ENCODE measurements around the gene ZMIZ1.

Gene ZMIZ1

DNA sequence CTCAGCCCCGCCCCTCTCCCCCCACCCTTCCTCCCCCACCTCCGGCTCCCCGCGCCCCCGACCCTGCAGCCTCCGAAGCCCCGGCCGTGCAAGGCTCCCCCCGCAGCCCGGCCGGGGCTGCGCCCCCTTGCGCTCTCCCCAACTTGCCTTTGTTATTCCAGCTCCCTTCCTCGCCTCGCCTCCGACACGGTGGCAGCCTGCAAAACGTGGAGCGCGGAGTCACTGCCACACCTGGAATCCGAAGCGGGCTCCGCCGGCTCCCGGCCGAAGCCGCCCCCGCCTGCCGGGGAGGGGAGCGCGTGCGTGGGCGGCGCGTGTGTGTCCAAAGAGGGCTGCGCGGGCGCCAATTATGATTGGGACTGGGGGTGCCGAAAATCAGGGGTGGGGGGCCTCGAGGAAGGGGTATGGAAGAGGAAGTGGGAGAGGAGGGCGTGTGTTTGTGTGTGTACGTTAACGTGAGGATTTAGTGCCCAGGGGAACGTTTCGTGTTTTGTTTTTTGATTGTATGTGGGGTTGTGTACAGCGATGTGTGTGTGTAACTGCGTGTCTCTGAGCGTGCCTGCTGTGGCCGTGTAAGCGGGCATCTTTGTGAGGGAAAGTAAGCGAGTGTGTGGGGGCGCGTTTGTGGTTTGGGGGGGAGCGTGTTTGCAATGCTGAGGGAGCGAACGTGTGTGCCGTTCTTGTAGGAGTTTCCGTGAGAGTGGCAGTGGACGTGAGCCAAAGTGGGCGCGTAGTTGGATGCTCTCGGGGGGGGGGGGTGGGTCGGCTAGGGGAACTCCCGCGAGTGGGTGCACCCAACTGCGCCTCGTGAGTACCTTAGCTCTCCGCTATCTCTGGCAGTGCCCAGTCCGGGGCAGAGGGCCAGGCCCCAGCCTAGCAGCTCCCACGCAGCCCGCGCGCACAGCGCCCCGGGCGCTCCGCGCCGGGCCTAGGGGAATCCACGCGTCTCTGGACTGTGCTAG, 1.2 kb upstream of the ZMIZ1 start:
- DNase-seq, result peak; percentile 84

DNA sequence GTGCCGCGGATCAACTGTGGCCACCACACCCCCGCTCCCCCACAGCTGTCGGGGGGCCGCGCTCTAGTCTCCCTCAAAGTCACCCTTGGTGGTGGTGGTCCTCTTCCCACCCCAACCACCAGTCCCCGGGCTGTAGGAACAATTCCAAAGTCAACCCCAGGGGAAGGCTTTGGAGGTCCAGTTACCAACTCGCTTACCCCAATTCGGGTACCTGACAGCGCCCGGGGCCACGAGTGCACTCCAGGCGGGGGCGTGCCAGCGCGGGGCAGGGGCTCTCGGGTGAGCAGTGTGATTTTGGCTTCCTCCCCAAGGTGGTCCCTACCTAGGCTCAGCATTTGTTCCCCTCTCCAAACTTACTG, 584 bp upstream of the ZMIZ1 start:
- no peak for DNase-seq

DNA sequence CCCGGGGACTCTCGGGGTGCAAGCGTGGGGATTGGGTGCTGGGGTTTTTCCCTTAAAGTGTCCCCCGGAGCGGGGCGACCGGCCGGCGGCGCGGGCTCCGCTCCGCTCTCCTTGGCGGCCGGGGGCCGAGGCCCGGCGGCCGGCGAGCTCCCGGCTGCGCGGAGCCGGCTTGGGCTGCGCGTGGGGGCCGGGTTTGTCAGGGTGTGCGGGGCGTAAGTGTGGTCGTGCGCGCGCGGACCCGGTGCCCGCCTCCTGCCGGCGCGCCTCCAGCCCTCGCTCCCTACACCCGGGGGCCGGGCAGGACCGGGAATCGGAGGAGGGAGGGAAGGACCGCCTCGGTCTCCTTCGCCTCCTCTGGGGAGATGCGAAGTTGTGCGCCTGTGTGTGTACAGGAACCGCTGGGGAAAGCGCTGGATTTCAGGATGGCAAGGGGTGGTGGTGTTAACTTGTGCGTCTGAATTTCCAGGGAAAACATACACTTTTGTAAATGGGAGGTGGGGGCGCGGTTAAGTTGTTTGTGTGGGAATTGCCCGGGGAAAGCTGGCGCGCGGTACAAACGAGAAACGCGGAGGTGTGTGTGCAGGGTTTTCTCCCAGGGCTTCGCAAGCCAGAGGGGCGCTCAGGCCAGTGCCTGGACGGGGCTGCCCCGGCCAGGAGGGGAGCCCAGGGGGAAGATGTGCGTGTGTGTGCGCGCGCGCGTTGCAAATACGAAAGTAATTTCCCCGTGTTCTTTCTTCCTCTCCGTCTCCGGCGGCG, 737 bp downstream of the ZMIZ1 start:
- no peak for DNase-seq

DNA sequence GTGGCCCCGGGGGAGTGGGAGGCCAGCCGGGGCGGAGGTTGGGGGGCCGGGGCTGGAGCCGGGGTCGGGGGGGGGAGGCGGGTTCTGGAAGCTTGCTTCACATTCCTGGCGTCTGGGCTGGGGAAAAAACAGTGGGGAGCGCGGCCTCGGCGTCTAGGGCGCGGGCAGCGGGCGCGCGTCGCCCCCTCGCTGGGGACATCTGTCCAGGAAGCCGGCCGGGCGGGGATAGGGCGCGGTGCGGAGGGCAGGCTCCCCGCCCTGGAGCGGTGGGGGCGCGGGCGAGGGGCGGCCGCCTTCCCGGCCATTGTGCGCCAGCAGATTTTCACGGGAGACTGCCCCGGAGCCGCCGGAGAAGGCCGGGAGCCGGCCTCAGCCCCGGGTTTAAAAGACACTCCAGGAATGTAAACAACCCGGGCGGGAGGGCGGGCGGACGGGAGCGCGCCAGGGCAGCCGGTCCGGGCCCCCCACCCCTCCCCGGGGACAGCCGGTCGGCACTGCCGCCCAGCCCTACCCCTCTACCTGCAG, 1.4 kb downstream of the ZMIZ1 start:
- no peak for DNase-seq

DNA sequence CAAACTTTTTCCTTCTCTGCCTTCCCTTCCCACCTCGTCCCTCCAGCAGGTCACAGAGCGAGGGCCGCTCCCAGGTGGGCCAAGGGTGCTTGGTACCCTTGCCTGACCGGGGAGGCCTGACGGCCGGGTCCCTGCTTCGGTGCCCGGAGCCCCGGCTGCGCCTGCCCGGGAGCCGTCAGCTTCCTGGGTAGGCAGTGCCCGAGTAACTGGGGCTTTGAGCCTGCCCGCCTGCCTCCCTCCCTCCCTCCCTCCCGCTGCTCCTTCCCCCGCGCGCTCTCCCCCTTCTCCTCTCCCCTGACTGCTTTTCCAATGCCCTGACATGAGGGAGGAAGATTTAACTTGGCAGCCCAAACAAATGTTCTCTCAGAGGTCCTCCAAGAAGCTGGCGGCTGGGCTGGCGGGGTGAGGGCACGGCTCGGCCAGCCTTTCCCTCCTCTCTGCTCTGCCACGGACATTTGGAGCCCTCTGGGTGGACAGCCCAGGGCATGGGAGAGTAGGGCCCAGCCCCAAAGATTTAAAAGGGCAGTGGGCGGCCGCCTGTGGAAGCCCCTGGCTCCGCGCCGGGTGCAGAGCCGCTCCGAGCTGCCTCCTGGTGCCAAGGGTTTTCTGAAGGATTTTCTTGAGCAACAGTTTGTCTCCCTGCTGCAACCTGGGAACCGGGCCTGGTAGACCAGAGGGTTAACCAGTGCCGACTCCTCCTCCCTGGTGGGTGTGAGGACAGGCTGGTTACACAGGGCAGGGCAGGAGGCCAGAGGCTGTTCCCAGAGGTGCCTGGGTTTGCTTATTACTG, 2.0 kb downstream of the ZMIZ1 start:
- no peak for DNase-seq

DNA sequence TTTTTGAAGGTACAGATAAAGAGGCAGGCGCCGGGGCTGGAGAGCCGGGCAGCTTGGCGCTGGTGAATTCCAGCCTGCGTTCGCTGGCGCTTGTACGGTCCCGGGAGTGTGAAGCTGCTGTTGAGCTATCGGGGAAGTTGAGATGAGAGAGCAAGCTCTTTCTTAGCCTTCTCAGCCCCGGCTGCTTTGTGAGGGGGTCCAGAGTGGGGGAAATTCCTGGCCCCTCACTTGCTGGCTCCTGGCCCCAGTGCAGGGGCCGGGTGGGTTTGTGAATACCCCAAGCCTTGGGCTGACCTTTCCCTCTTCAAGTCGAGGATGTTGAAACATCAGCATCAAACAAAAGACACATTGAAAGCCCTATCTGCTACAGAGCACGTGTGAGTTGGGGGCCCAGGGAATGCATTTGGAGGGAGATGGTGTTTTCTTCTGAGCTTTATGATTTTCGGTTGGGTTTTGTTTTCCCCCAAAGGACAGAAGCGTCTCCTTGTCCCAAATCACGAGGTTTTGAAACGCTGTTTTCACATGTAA, 2.7 kb downstream of the ZMIZ1 start:
- no peak for DNase-seq

DNA sequence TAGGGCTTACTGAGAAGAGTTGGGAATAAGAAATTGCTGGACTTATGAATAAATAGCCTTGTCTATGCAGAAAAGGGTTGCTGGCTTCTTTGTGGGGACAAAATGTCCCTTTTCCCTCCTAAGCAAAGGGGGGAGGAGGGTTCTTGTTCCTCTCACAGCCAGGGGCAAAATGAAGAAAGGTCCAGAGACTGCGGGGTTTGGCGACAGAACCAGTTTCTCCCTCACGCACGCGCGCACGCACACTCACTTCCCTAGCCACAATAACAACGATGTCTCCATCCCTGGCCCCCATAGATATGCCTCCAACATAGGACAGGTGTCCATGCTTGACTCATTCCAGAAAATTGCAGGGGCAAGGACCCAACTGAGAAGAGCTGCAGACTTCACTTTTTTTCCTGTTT, 3.3 kb downstream of the ZMIZ1 start:
- no peak for DNase-seq

DNA sequence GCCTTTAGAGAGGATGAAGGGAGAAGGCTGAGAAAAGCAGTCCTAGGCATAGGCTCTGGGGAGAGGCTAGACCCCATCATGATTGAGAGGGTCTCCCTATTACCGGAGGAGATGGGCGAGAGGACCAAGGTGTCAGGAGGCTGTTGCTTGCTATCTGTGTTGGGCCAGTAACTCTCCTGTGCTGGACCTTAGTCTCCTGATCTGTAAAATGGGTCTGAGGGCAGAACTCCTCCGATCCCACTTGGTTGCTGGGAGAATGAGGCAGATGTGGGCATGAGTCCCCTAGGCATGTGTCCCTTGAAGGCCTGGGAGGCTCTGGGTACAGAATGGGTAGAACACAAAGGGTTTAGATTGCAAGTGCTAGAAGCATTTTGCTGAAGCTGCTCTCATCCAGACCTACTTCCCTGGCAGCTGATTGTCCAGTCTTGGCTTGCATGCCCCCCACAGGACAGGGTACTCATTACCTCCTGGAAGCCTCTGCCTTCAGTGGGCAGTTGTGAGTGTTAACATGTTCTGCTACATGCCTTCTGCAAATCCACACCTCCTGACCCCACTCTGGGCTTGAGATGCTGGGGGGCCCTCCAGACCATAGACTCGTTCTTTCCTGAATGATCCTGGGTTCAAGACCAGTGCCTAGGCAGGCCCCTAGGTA, 4.4 kb downstream of the ZMIZ1 start:
- DNase-seq, result no peak

DNA sequence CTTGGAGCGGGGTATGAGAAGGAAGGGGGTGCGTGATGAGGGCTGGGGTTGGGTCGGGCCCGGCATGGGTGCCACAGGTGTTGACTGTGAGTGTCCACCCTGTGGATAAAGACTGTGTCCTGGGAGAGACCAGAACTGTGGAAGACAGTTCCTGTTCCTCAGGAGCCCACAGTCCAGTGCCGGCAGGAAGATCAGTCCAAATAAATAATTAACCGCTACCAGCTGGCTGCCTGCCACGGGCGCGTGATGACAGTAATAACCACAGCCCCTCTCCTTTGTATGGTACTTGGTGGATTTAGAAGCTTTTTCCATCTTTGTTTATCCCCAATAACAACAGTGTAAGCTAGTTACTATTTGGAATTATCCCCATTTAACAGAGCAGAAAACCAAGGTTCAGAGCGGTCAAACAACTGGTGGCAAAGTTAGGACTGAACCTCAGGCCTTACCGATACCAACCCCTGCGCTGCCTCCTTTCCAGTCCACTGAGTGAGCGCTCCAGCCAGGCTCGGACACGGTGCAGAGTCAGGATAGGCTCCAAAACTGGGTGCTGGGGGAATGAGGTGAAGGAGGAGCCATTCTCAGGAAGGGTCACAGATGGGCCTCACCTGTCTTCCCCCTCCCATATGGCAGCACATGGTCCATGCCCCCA, 5.1 kb downstream of the ZMIZ1 start:
- DNase-seq, result no peak

DNA sequence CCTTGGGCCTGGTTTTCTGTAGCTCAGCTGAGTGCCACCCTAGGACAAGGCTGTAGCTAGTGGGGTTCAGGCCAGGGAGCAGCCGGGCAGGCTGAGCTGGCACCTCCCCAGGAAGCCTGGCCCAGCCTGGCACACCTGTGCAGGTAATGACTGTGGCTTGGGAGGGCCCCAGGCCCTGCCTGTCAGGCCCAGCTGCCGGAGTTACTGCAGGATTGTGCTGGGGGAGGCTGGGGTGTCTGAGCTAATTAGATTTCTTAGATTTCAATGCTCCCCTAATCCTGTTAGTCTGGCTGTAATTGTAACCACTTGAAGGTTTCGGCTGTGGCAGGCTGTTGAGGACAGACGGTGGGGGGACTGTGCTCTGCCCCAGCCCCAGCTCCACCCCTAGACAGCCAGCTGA, 6.0 kb downstream of the ZMIZ1 start:
- no peak for DNase-seq

DNA sequence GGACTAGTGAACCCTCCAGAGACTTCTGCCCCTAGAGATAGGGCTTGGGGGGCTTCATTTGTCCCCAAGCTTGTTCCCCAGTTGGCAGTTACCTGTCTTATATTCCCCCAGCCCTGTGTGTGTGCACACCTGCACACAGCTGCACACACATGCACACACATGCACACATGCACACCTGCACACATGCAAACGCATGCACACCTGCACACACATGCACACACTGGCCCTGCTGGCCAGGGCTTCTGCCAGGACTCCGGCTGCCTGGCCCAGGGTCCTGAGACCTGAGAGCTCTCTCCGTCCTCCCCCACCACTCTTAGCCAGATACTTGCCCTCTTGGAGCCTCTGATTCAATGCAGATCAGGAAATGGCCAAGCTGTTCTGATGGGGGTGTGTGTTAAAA, 6.7 kb downstream of the ZMIZ1 start:
- DNase-seq, result no peak

DNA sequence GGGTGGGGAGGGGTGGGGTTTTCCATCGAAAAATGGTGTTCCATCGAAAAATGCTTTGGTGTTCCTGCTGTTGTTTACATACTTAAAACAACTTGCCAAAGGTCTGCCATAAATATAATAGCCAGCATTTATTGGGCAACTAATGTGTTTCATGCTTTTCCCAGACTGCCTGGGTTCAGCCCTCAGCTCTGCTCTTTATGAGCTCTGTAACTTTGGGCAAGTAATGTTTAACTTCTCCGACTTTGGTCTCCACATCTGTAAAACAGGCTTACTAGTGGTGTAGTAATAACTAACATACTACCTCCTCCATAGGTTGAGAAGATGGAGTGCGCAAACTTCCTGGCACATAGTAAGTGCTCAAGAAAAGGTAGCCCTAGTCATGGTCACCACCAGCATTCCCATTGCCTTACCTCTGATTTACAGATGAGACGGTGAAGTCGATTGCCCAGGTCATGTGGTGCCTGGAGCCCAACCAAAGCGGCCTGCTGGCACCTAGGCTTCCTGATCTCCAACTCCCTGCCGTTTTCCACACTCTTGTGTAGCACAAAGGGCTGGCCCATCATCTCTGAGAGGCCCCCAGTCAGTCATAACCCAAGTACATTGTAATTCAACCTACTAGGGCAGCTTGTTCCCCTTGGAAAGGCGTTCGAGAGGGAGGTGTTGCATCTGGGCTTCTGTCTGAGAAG, 8.9 kb downstream of the ZMIZ1 start:
- DNase-seq, result no peak

DNA sequence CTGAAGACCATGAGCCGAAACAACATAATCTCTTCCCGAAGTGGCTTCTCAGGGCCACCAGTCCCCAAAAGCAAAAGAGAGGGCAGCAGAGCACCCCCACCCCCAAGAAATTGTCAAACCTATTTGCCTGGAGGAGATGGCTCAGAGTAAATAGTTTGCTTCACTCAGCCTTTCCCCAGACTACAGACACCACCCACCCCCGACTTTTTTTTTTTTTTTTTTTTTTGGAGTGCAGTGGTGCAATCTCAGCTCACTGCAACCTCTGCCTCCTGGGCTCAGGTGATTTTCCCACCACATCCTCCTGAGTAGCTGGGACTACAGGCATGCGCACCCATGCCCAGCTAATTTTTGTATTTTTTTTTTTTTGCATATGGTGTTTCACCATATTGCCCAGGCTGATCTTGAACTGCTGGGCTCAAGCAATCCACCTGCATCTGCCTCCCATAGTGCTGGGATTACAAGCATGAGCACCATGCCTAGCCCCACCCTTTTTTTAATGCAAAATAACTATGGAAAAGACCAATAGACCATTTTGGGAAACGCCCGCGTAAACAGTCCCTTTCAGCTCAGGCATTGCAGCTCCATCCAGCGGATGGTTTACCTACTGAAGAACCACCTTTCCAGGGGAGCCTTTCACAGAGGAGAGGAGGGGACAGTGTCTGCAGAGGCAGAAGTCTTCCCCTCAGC, 9.7 kb downstream of the ZMIZ1 start:
- no peak for DNase-seq

DNA sequence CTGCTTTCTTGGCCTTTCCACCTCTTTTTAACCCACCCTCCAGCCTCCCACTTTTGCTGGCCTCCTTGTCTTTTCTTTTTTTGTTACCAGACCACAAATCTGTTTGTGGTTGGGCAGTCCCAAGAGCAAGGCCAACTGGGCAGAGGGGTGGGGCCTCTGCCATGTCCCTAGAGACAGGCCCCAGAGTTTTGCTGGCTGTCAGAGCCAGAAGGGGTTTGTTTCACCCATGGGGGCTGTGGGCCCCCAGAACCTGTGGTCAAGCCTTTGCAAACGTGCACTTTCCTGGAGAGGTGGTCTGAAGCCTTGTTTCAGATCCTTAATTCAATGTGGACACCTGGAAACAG, 10.3 kb downstream of the ZMIZ1 start:
- no peak for DNase-seq

DNA sequence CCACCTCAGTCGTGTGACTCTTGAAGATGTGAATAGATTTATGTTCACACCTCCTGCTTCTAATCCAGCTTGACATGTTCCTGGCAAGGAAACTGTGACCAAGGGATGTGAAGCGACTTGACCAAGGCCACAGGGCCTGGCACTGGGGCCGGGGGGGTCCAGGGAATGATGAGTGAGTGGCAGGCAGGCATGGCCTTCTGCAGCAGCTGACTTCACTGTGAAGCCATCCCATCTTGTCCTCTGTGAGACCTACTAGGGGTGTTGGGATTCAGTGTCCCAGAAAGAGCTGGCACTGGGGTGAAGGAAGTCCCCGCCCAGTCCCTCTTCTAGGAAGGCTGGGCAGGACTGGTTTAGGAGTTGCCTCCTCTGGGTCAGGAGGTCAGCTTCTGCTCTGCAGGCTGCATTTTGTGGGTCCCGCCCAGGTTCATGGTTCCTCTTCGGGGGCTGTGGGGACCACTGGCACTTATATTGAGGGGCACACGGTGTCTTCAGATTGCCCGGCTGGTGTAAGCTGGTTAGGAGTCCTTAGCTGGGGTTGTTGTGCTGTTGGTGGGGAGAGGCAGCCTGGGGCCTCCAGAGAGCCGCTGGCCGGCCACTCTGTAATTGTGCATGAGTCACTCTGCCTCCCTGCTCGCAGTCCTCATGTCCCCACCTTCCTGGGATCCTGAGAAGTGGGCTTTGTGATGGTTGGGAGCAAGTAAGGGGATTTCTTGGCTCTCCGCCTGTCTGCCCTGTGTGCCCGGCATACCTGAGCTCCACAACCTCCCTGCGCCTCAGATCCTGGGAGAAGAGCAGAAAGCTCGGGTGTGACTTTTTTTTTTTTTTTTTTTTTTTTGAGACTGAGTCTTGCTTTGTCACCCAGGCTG, 11.0 kb downstream of the ZMIZ1 start:
- no peak for DNase-seq

DNA sequence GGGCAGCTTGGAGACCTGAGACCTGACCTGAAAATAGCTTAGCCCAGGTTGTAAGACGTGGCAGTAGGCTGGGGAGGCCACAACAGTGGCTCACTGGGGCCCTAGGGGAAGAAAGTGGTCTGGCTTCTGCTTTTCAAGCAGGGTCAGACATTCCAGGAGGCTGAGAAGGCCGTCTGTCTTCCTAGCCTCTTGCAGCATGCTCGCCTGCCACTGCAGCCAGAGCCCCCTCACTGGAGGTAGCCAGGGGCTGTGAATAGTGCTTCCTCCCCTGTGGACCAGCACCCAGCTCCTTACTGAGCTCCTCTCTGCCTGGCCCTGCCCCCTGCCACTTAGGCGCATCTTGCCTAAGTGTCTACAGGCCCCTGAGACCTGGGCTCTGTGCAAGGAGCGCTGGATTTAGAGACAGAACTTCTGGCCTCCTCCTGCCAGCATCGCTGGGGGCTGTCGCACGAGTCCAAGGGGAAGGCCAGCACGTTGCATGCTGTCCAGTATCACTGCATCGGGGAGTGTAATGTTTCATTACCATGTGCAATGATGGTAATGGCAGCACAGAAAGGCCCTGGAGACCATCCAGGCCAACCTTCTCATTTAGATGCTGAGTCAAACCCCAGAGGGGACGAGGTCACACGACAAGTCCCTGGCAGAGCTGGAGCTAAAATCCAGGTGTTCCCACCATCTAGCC, 12.7 kb downstream of the ZMIZ1 start:
- DNase-seq, result peak; percentile 31

DNA sequence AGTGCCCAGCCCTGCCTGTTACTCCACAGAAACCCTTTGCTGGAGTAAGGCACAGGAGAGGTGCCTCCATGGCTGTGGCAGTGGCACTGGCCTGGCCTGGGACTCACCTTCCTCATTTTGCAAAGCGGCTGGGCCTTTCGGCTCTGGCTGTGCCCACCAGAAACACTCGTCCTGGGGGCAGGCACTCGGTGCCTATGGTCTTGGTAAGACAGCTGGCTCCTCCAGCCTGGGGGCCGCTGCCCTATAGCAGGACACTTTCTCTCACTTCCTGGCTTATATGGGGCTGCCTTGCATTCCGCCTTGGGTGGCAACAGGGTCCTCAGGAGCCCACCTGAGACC, 13.2 kb downstream of the ZMIZ1 start:
- no peak for DNase-seq

DNA sequence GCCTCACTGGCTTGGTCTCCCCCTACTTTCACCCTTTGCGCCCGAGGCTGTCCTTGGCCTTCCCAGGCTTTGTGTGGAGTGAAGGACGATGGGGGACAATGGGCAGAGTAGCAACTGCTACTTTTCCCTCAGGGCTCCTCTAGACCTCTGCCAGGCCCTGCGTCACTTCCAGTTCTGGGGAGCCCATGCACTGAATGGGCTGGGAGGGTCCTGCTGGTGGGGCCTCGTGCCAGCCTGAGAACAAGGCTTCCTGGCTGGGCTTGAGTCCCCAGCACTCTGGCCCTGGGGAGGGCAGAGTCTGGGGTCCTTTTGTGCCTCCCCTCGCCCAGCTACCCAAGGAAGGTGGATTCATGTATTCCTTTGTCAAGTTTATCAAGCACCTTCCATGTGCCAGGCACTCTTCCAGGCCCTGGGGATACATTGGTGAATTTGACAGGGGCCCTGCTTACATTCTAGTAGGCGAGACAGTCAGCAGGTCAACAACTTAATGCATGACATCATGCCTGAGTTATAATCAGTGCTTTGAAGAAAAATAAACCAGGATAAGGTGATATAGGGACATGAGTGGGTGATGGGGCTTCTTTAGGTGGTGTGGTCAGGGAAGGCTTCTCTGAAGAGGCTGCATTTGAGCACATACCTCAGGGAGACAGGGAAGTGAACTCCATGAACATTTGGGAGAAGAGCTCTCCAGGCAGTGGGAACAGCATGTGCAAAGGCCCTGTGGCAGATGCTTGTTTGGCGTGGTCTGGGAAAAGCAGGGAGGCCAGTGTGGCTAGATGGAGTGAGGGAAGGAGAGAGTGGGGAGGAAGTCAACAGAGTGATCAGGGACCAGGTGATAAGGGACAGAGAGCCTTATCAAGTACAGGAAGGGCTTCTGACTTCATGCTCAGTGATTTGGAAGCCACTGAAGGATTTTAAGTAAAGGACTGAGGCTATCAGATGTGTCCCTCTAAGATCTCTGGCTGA, 14.1 kb downstream of the ZMIZ1 start:
- DNase-seq, result no peak
